Activated naive CD4-positive, alpha-beta T cell treated with anti-CD3 and anti-CD28 coated beads, Interleukin-2, amount 50 U/mL, for 16 hours (primary cell): Measurements from ENCODE around the gene LILRB1.
"Not testable (repeated sequence)": the region's sequence is repeated elsewhere in the genome, so short reads cannot be mapped to it uniquely, and the experiment has no call there.

Source experiments
- DNase-seq: peaks from one replicate; pipeline ENCODE4 v3.0.0-alpha.2; 2020

Gene LILRB1

GRCh38 chr19:54630262-54630661 is at the start of gene LILRB1:
TSS of gene LILRB1 (plus strand) at chr19:54630484. CDS start at chr19:54631074, 590 bp downstream.
- not testable (repeated sequence) for DNase-seq

- DNase-seq = no peak
Measured at GRCh38 chr19:54586397-54586796, 43.9 kb upstream of the LILRB1 start.

DNA sequence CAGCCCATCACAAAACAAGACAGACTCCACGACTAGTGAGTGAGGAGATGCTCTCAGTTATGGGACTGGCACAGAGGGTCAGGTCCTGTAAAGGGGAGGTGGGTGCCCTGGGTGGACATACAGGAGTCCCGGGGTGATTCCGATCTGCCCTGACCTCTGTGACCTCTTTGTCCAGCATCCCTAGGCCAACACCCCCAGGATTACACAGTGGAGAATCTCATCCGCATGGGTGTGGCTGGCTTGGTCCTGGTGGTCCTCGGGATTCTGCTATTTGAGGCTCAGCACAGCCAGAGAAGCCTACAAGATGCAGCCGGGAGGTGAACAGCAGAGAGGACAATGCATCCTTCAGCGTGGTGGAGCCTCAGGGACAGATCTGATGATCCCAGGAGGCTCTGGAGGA is 43.3 kb upstream of the LILRB1 start:
- DNase-seq = no peak

GRCh38 chr19:54593445-54593844 is 36.8 kb upstream of the LILRB1 start, which contains the start of gene LILRA1:
TSS of gene LILRA1 (plus strand) at chr19:54593632. CDS start at chr19:54594245, 613 bp downstream.
- DNase-seq = not testable (repeated sequence)

GRCh38 chr19:54593931-54594626 is 36.2 kb upstream of the LILRB1 start:
- not testable (repeated sequence) for DNase-seq

DNA sequence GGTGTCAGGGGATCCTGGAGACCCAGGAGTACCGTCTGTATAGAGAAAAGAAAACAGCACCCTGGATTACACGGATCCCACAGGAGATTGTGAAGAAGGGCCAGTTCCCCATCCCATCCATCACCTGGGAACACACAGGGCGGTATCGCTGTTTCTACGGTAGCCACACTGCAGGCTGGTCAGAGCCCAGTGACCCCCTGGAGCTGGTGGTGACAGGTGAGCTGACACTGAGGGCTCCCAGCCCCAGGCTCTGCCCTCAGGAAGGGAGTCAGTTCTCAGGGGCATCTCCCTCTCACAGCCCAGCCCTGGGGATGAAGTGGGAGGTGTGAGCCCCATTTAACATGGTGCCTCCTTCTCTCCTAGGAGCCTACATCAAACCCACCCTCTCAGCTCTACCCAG is 35.5 kb upstream of the LILRB1 start:
- no peak for DNase-seq

DNA sequence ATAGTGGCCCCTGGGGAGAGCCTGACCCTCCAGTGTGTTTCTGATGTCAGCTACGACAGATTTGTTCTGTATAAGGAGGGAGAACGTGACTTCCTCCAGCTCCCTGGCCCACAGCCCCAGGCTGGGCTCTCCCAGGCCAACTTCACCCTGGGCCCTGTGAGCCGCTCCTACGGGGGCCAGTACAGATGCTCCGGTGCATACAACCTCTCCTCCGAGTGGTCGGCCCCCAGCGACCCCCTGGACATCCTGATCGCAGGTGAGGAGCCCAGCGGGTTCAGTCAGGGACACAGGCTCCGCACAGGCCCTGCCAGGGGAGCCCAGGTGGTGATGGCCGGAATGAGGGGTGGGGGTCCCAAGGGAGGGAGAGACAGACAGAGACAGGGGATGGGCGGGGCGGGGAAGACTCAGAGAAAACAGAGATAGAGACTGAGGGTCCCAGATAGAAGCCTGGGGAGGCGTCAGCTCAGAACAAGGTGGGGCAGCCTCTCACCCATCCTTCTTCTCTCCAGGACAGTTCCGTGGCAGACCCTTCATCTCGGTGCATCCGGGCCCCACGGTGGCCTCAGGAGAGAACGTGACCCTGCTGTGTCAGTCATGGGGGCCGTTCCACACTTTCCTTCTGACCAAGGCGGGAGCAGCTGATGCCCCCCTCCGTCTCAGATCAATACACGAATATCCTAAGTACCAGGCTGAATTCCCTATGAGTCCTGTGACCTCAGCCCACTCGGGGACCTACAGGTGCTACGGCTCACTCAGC is 34.4 kb upstream of the LILRB1 start:
- DNase-seq = not testable (repeated sequence)

DNA sequence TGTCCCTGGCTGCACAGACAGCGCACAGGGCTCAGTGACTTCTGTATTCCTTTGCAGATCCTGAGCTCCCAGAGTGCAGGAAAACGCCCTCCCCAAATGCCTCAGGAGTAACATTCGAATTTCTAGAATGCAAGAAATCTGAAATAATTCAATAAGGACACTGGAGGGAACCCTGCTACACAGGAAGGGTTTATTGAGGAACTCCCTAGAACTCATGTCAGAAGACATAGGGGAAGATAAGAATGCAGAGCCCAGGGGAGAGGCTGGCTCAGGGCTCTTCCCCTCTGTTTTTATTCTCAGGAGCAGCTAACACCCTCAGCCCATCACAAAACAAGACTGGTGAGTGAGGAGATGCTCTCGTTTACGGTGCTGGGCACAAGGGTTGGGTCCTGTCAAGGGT is 30.1 kb upstream of the LILRB1 start:
- DNase-seq = no peak

GRCh38 chr19:54606230-54606629 is 24.1 kb upstream of the LILRB1 start:
- no peak for DNase-seq

- DNase-seq = no peak
Measured at GRCh38 chr19:54606891-54607784, 23.1 kb upstream of the LILRB1 start.

- DNase-seq = no peak
Measured at GRCh38 chr19:54607785-54608150, 22.5 kb upstream of the LILRB1 start.

DNA sequence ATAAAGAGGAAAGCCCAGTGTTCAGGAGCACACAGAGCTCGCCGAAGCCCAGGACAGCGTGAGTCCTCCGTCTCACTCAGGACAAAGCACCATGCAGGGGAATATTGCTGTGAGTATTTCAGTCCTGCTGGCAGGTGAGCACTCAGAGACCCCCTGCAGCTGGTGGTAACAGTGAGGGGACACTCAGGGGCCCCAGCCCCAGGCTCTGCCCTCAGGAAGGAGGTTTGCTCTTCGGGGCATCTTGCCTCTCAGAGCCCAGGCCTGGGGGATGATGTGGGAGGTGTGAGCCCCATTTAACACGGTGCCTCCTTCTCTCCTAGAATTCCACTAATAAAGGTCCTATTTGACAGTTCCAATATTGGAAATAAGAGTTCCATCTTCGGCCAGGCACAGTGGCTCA is 22.1 kb upstream of the LILRB1 start:
- no peak for DNase-seq

GRCh38 chr19:54608792-54609191 is 21.5 kb upstream of the LILRB1 start:
- DNase-seq = no peak

DNA sequence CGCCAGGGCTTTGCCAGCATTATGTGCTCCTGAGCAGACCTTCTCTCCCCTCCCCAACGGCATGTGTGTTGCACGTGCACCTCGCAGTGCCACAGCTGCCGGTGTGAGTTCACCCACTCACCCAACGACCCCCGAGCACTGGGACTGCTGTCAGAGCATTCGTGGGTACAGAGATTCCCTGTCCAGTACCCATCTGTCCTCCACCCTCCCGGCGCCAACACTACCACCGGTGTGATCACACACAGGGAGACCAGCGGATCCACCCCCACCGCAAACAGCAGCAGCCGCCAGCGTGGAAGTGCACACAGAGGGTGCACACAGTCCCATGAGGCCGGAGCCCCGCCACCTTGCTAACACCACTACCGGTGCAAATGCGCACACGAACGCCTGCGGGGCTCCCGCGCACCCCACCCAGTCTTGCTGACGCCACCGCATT is 20.9 kb upstream of the LILRB1 start:
- DNase-seq = no peak

GRCh38 chr19:54612428-54612827 is 17.9 kb upstream of the LILRB1 start:
- no peak for DNase-seq

DNA sequence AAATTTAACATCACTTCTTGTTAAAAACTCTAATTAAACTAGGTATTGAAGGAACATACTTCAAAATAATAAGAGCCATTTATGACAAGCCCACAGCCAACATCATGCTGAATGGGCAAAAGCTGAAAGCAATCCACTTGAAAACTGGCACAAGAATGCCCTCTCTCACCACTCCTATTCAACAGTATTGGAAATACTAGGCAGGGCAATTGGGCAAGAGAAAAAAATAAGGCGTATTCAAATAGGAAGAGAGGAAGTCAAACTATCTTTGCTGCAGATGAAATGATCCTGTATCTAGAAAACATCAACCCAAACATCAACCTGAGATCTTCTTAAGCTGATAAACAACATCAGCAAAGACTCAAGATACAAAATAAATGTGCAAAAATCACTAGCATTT is 15.6 kb upstream of the LILRB1 start:
- no peak for DNase-seq

DNA sequence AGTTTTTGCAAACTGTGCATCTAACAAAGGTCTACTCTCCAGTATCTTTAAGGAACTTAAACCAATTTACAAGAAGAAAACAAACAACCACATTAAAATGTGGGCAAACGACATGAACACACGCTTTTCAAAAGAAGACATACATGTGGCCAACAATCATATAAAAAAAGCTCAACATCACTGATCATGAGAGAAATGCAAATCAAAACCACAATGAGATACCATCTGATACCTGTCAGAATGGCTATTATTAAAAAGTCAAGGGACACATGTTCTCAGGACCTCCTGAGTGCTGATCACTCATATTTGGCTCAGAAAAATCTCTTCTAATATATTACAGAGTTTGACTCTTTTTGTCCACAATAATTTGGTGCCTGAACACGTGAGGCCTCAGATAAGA is 14.2 kb upstream of the LILRB1 start:
- DNase-seq = no peak

GRCh38 chr19:54616821-54617560 is 13.3 kb upstream of the LILRB1 start:
- no peak for DNase-seq

GRCh38 chr19:54620464-54620863 is 9.8 kb upstream of the LILRB1 start:
- DNase-seq = no peak

DNA sequence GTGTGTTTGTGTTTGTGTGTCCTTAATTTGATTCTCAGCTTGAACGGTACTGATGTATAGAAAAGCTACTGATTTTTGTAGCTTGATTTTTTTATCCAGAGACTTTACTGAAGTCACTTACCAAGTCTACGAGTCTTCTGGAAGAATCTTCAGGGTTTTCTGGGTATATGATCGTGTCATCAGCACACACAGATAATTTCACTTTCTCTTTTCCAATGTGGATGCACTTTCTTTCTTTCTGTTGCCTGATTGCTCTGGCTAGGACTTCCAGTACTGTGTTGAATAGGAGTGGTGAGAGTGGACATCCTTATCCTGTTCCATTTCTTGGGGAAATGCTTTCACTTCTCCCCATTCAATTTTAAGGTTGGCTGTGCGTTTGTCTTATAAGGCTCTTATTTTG is 7.9 kb upstream of the LILRB1 start:
- DNase-seq = no peak

- not testable (repeated sequence) for DNase-seq
Measured at GRCh38 chr19:54624234-54624633, 6.0 kb upstream of the LILRB1 start.

DNA sequence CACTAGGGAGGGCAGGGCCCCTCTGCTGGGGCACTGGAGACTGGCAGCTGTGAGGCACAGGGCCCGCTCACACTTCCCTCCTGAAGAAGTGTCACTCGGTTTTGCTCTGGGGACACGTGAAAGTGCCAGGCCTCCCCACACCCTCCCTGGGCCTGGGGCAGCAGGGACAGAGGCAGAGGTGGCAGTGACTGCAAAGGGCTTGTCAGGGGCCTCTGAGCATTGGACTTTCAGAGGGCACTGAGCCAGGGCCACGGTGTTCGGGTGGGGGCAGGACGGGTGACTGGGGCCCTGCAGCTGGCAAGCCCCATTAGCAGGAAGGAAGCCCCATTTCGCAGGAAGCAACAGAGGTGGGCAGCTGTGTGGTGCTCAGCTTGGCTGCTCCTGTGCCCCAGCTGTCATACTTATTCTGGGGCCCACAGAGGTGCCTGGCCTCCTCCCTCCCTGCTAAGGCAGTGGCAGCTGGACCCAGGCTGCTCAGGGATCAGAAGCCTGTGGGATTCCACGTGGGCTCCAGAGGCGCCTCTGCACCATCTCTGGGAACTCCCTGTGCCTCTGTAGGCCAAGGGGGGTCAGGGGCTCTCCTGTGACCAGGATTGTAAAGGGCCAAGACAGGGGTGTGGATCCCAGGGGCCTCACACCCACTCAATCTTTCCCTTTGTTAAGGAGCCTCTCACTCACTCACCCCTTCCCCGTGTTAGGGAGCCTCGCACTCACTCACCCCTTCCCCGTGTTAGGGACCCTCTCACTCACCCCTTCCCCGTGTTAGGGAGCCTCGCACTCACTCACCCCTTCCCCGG is 5.2 kb upstream of the LILRB1 start:
- not testable (repeated sequence) for DNase-seq
